ENCODE data around the gene ZBTB32. TPM values are rescaled to one million over a fixed set of nuclear protein-coding genes. Genes with fewer than 3 reads are reported as not detected.
"Not testable (repeated sequence)": the region's sequence is repeated elsewhere in the genome, so short reads cannot be mapped to it uniquely, and the experiment has no call there.

ZBTB32 gene
- total RNA-seq, 1 experiment from 2014 or later, result 0.13 TPM

DNA sequence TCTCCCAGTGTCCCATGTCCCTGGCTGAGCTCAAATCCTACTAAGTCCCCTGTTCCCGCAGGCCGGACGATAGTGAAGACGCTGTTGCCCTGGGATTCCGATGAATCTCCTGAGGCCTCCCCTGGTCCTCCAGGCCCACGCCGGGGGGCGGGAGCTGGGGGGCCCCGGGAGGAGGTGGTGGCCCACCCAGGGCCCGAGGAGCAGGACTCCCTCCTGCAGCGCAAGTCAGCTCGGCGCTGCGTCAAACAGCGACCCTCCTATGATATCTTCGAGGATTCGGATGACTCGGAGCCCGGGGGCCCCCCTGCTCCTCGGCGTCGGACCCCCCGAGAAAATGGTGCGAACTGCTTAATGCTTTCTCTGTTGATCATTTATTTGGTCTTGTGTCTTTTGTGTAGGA is 19.3 kb downstream of the ZBTB32 start:
- Mint-ChIP-seq H3K9me3 (no peaks in the 10 kb centered on the region), H3K4me3 (no peak overlapping the region), H3K27ac (no peak overlapping the region), H3K4me1 (peaks cover 6 to 8% of the 10 kb centered on the region in 2 experiments), H3K36me3 (ENCODE audit: insufficient read depth in 1 of 3, low read depth in 3 of 3) (peaks cover 49 to 83% (median 82%) of the 10 kb centered on the region in 3 experiments; a peak in 6 of 7 replicates), H3K27me3 (ENCODE audit: low read depth) (no peaks in the 10 kb centered on the region; the same call in 1 of the 2 replicates)
- TF ChIP-seq, protein P1, sequence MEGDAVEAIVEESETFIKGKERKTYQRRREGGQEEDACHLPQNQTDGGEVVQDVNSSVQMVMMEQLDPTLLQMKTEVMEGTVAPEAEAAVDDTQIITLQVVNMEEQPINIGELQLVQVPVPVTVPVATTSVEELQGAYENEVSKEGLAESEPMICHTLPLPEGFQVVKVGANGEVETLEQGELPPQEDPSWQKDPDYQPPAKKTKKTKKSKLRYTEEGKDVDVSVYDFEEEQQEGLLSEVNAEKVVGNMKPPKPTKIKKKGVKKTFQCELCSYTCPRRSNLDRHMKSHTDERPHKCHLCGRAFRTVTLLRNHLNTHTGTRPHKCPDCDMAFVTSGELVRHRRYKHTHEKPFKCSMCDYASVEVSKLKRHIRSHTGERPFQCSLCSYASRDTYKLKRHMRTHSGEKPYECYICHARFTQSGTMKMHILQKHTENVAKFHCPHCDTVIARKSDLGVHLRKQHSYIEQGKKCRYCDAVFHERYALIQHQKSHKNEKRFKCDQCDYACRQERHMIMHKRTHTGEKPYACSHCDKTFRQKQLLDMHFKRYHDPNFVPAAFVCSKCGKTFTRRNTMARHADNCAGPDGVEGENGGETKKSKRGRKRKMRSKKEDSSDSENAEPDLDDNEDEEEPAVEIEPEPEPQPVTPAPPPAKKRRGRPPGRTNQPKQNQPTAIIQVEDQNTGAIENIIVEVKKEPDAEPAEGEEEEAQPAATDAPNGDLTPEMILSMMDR (conservative IDR thresholded peaks at IDR 0.05), result no peak
- Histone ChIP-seq H2AFZ (ENCODE audit: low read length) (no peak overlapping the region), H3K79me1 (ENCODE audit: insufficient read depth, low read depth, low read length, poor library complexity, severe bottlenecking) (no peaks in the 10 kb centered on the region), H4K91ac (ENCODE audit: insufficient read length, low read depth, low read length) (no peak overlapping the region), H3K4me2 (ENCODE audit: insufficient read depth, insufficient read length, low read length) (no peak overlapping the region), H3K14ac (ENCODE audit: insufficient read depth, low read length) (no peak overlapping the region), H3K9me3 (ENCODE audit: control insufficient read depth, low read depth, low read length) (no peaks in the 10 kb centered on the region), H4K8ac (replicated peaks; ENCODE audit: insufficient read length, low read depth, low read length) (no peak overlapping the region), H3K23ac (ENCODE audit: insufficient read length, low read depth, low read length) (no peak overlapping the region), H4K20me1 (ENCODE audit: control insufficient read depth, insufficient read depth, insufficient read length) (peaks cover 6% of the 10 kb centered on the region), H2BK12ac (ENCODE audit: insufficient read length, low read depth, low read length) (no peak overlapping the region), H2BK5ac (ENCODE audit: insufficient read length, low read length) (no peak overlapping the region), H3K27ac (ENCODE audit: insufficient read length, low read depth, low read length) (no peak overlapping the region), H3K23me2 (ENCODE audit: insufficient read length, low read depth, low read length, poor library complexity, severe bottlenecking) (peaks cover 4% of the 10 kb centered on the region), H3K18ac (ENCODE audit: insufficient read length, low read depth, low read length) (no peak overlapping the region), H3K9ac (ENCODE audit: extremely low read depth, insufficient read length, low read length) (no peak overlapping the region), H4K5ac (ENCODE audit: insufficient read length, low read depth, low read length) (no peak overlapping the region), H2BK120ac (ENCODE audit: low read depth, low read length, poor library complexity, severe bottlenecking) (no peak overlapping the region), H3K4me1 (ENCODE audit: insufficient read depth, low read length) (no peaks in the 10 kb centered on the region), H3K27me3 (ENCODE audit: insufficient read depth, low read length) (no peaks in the 10 kb centered on the region), H2AK5ac (ENCODE audit: insufficient read length, low read length) (no peak overlapping the region), H3K79me2 (ENCODE audit: insufficient read depth, low read length) (peaks cover 8% of the 10 kb centered on the region; the same call in 1 of the 2 replicates), H2BK20ac (ENCODE audit: low read depth, low read length, poor library complexity, severe bottlenecking) (no peak overlapping the region), H3T11ph (ENCODE audit: low read length) (no peak overlapping the region), H3K56ac (ENCODE audit: insufficient read length, low read depth, low read length) (no peak overlapping the region), H3K4ac (ENCODE audit: low read depth, low read length) (no peak overlapping the region), H2BK15ac (ENCODE audit: low read depth, low read length) (no peak overlapping the region)
- no CpG with 5 or more reads among the region's 24 CpGs for WGBS (ENCODE audit: extremely low coverage, insufficient read length, low lambda C conversion rate)
- DNase-seq, result no peak

DNA sequence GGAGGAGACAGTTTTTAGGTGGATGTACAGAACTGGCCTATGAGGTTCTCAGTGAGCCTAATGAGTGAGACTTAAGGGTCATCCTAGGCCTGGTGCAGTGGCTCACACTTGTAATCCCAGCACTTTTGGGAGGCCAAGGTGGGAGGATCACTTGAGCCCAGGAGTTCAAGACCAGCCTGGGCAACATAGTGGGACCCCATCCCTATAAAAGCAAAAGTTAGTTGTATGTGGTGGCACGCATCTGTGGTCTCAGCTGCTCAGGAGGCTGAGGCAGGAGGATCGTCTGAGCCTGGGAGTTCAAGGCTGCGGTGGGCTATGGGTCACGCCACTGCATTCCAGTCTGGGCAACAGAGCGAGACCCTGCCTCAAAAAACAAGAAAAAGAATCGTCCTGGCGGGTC is 19.8 kb downstream of the ZBTB32 start:
- H3K56ac ChIP-seq (ENCODE audit: insufficient read length, low read depth, low read length); H3K79me1 ChIP-seq (ENCODE audit: insufficient read depth, low read depth, low read length, poor library complexity, severe bottlenecking); H3K23ac ChIP-seq (ENCODE audit: insufficient read length, low read depth, low read length); H3K4me1 Mint-ChIP-seq; H3K23me2 ChIP-seq (ENCODE audit: insufficient read length, low read depth, low read length, poor library complexity, severe bottlenecking); H2BK12ac ChIP-seq (ENCODE audit: insufficient read length, low read depth, low read length); H3K4ac ChIP-seq (ENCODE audit: low read depth, low read length); H3K9me3 ChIP-seq (ENCODE audit: control insufficient read depth, low read depth, low read length); H2BK15ac ChIP-seq (ENCODE audit: low read depth, low read length); H3K27me3 ChIP-seq (ENCODE audit: insufficient read depth, low read length); H2BK5ac ChIP-seq (ENCODE audit: insufficient read length, low read length); H3K9ac ChIP-seq (ENCODE audit: extremely low read depth, insufficient read length, low read length); H3K27ac ChIP-seq (ENCODE audit: insufficient read length, low read depth, low read length); H2AFZ ChIP-seq (ENCODE audit: low read length); H3K14ac ChIP-seq (ENCODE audit: insufficient read depth, low read length); H3K9me3 Mint-ChIP-seq; H4K91ac ChIP-seq (ENCODE audit: insufficient read length, low read depth, low read length); DNase-seq; H3K4me2 ChIP-seq (ENCODE audit: insufficient read depth, insufficient read length, low read length); H2BK20ac ChIP-seq (ENCODE audit: low read depth, low read length, poor library complexity, severe bottlenecking); H2AK5ac ChIP-seq (ENCODE audit: insufficient read length, low read length); H3K4me1 ChIP-seq (ENCODE audit: insufficient read depth, low read length); H4K20me1 ChIP-seq (ENCODE audit: control insufficient read depth, insufficient read depth, insufficient read length); H3K4me3 Mint-ChIP-seq; H4K5ac ChIP-seq (ENCODE audit: insufficient read length, low read depth, low read length); H4K8ac ChIP-seq (replicated peaks; ENCODE audit: insufficient read length, low read depth, low read length); H3T11ph ChIP-seq (ENCODE audit: low read length); H3K79me2 ChIP-seq (ENCODE audit: insufficient read depth, low read length); H2BK120ac ChIP-seq (ENCODE audit: low read depth, low read length, poor library complexity, severe bottlenecking); H3K27me3 Mint-ChIP-seq (ENCODE audit: low read depth); H3K18ac ChIP-seq (ENCODE audit: insufficient read length, low read depth, low read length): not testable (repeated sequence)
- Mint-ChIP-seq H3K27ac (peak overlapping the region in 1 of 3 experiments; percentile 35; a peak in 1 of 7 replicates), H3K36me3 (ENCODE audit: insufficient read depth in 1 of 3, low read depth in 3 of 3) (peaks cover 53 to 88% (median 85%) of the 10 kb centered on the region in 3 experiments; a peak in 6 of 7 replicates)
- WGBS (ENCODE audit: extremely low coverage, insufficient read length, low lambda C conversion rate), result no CpG with 5 or more reads among the region's 7 CpGs

Data from H9 (cell line).